HG03039 (cell line): ENCODE measurements around the gene ZIM2.

Source experiments
- ATAC-seq: cut with Tn5 transposase; IDR thresholded peaks from one replicate; pipeline ENCODE4 v1.9.1; 2021; ENCODE audit warnings: mild to moderate bottlenecking, moderate library complexity; ENCODE audit not compliant: unreplicated experiment

The ZIM2 gene

DNA sequence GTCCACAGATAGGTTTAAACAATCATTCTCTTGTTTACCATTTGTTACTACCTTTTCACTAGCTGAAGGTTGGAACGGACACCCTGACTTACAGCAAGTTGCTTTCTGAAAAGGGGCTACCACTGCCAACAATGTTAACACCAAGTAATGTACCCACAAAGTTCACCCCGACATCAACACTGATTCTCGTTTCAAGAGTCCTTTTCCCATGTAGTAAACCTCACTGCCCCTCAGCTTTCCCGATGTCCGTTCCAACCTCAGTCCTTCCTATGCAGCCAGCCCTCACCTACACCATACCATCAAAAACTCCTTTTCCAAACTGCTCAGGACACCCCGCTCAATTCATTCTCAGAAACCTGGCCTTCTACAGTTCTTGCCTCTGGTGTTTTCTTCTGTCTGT is 29.0 kb downstream of the ZIM2 start:
- no peak for ATAC-seq

- no peak for ATAC-seq
Observed at GRCh38 chr19:56810260-56810659, 30.3 kb downstream of the ZIM2 start.

GRCh38 chr19:56808717-56809392 is 31.7 kb downstream of the ZIM2 start:
- ATAC-seq: no peak

- no peak for ATAC-seq
Observed at GRCh38 chr19:56806639-56807038, 33.9 kb downstream of the ZIM2 start.

- no peak for ATAC-seq
Observed at GRCh38 chr19:56778351-56778750, 62.2 kb downstream of the ZIM2 start.

DNA sequence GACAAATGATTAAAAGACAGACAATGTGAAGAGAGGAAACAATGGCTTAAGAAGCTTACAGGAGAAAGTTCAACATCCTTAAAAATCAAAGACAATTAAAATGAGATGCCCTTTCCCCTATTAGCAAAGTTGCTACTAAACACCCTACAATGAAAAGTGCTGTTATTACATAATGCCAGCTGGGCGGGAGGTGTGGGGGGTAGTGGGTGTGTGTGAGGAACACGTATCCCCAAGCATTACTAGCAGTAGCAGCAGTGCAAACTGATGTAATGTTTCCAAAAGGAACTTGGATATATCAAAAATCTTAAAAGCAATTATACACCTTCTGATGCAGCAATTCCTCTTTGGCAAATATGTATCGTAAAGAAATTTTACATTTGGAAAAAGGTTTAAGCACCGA is 70.9 kb downstream of the ZIM2 start:
- no peak for ATAC-seq

- no peak for ATAC-seq
Observed at GRCh38 chr19:56765137-56765536, 75.4 kb downstream of the ZIM2 start.

DNA sequence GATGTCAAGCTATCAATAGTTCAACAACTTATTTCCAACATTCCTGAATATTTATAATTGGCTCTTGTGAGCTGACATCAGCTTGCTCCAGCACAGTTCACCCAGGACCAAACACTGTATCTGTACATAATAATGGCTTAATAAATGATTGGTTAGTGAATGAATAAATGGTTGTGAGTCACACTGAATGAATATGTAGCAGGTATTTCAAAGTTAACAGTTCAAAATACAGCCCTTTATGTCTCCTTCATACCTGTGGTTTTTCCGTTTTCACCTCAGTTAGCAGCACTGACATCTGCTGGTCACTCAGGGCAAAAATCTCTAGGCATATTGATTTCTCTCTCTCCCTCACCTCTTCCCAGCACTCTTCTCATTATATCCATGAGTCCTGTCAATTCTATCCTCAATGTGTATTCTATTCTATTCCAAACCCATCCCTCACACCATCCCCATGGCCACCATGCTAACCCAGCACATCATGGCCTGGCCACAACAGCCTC is 76.3 kb downstream of the ZIM2 start:
- no peak for ATAC-seq

- no peak for ATAC-seq
Observed at GRCh38 chr19:56760842-56761241, 79.7 kb downstream of the ZIM2 start.

- ATAC-seq: no peak
Observed at GRCh38 chr19:56759531-56759930, 81.0 kb downstream of the ZIM2 start.

DNA sequence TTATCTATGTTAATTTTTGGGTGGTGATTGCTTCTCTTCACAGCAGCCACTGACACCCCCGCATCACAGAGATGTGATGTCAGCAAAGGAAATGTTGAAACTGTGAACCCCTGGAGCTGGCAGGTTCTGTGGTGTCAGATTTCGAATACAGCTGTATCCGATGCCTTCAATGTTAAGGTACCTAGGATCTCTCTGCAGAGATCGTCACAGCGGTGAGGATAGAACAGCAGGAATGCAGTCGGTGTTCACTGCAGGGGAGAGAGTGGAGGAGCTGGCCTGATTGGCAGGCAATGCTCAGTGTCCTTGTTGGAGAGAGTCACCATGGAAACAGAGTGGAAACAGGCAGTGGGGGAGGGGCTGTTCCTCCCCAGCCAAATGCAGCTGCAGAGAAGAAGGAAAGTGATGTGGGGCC is 89.4 kb downstream of the ZIM2 start:
- ATAC-seq: no peak

- ATAC-seq: no peak
Observed at GRCh38 chr19:56750658-56751057, 89.9 kb downstream of the ZIM2 start.

DNA sequence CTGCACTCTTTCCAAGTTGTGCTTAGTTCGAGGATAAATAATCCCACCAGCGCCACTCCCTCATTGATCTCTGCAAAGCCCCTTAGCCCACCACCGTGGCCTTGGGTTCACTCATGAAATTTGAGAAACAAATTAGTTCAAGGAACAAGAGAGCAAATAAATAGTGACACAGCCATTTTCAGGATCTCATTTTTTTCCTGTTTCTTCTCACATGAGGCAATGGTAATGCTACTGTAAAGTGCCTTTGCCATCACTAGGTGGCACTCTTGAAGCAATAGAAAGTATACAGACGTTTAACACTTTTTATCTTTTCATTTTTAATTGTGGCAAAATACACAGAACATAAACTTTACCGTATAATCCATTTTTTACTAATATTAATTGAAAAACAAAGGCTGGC is 92.1 kb downstream of the ZIM2 start:
- no peak for ATAC-seq

GRCh38 chr19:56746367-56746766 is 94.2 kb downstream of the ZIM2 start:
- ATAC-seq: no peak

DNA sequence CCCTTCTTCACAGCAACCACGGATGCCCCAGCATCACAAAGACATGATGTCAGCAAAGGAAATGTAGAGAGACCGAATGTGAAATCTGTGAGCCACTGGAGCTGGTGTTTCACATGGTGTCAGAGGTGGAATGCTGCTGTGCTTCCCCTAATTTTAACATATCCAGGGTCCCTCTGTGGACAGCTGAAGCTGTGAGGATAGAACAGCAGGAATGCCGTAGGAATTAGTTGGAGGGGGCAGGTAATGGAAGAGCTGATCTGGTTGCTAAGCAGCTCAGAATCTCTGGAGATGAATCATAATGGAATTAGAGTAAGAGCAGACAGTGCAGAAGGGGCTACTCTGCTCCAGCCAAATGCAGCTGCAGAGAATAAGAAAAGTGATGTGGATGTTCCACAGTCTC is 100.0 kb downstream of the ZIM2 start:
- ATAC-seq: no peak

GRCh38 chr19:56736571-56736970 is 104.0 kb downstream of the ZIM2 start:
- no peak for ATAC-seq

- no peak for ATAC-seq
Observed at GRCh38 chr19:56732976-56733375, 107.5 kb downstream of the ZIM2 start.

DNA sequence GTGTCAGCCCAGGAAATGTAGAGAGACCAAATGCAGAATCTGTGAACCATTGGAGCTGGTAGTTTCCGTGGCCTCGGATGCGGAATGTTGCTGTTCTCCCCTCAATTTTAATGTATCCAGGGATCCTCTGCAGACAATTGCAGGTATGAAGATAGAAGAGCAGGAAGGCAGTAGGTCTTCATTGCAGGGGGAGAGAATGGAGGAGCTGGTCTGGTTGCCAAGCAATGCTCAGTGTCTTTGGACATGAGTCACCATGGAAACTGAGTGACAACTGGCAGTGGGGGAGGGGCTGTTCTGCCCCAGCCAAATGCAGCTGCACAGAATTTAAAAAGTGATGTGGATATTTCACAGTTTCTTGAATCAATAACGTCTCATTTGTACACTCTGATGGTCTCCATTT is 112.8 kb downstream of the ZIM2 start:
- ATAC-seq: no peak

DNA sequence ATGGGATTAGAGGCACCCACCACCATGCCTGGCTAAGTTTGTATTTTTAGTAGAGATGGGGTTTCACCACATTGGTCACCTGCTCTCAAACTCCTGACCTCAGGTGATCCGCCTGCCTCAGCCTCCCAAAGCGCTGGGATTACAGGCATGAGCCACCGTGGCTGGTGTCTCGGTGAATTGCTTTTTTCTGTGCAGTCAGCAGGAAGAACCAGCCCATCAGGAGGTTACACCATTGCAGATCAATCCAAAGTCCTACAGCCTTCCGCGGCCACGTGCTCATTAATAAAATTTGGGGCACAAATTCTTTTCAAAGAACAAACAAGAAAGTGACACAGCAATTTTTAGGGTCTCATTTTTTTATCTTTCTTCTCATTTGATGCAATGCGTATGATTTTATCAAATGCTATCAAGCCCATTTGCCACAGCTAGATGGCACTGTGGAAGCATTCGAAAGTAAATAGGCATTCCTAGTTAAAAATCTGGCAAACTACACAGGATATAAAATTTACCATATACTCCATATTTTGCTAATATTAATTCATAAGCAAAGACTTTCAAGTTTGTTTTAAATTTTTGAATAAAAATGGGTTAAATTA is 114.6 kb downstream of the ZIM2 start:
- ATAC-seq: no peak
